HEK293 (cell line): ENCODE results near the gene CEBPB.
A peak's percentile ranks its signal among the peaks of the same experiment; 100 is the strongest.
"Not testable (repeated sequence)": the region's sequence is repeated elsewhere in the genome, so short reads cannot be mapped to it uniquely, and the experiment has no call there.

Source experiments
- CTCF ChIA-PET: fragments of 350-600 bp; formaldehyde crosslinking; extraction: SDS; loops from one replicate; lab custom pipeline; 2021; ENCODE audit warnings: antibody characterized with exemption; lab: Yijun Ruan, JAX
- POLR2A ChIA-PET: fragments of 300-600 bp; formaldehyde crosslinking; extraction: SDS; loops from one replicate; lab custom pipeline; 2020; ENCODE audit warnings: antibody characterized with exemption, inconsistent platforms; lab: Yijun Ruan, JAX
- H3K27ac ChIP-seq: fragments of 200-500 bp; sonication (Bioruptor generic); 2 replicates; pipeline ENCODE4 v1.5.1; 2014; ENCODE audit warnings: low read depth, low read length, control low read depth, inconsistent platforms; ENCODE audit errors: extremely low read depth
- H3K36me3 ChIP-seq, 2 experiments: fragments of 200-500 bp in 1 of 2; sonication (Bioruptor generic) in 1 of 2; 1 replicate in 1 of 2; 2 replicates in 1 of 2; pipeline ENCODE4 v1.5.1; 2014 to 2017; ENCODE audit warnings: inconsistent platforms in 2 of 2, low read length in 2 of 2; ENCODE audit not compliant: control insufficient read depth in 2 of 2, insufficient read depth in 1 of 2
- H3K4me1 ChIP-seq: fragments of 200-500 bp; sonication (Bioruptor generic); 2 replicates; pipeline ENCODE4 v1.5.1; 2014; ENCODE audit warnings: mild to moderate bottlenecking, low read length, inconsistent platforms; ENCODE audit not compliant: control insufficient read depth, insufficient read depth
- H3K4me3 ChIP-seq: 2 replicates; pipeline ENCODE4 v1.5.1; 2011; ENCODE audit warnings: low read depth, mild to moderate bottlenecking, control low read depth, low read length, moderate library complexity
- H3K9me3 ChIP-seq: fragments of 200-500 bp; sonication (Bioruptor generic); 2 replicates; pipeline ENCODE4 v1.5.1; 2014; ENCODE audit warnings: low read depth, low read length, inconsistent platforms; ENCODE audit not compliant: control insufficient read depth, insufficient read depth
- HOXA7 ChIP-seq: sonication (generic); formaldehyde crosslinking; IDR thresholded peaks from 2 replicates; pipeline ENCODE4 v1.8.1; 2022; ENCODE audit warnings: missing genetic modification reagents, borderline replicate concordance
- PATZ1 ChIP-seq: fragments of 450-650 bp; formaldehyde crosslinking; IDR thresholded peaks from 2 replicates; pipeline ENCODE4 v1.5.1; 2016; ENCODE audit warnings: missing biosample characterization, missing genetic modification characterization
- PBX3 ChIP-seq: sonication (generic); formaldehyde crosslinking; IDR thresholded peaks from 2 replicates; pipeline ENCODE4 v1.8.1; 2022; ENCODE audit warnings: mild to moderate bottlenecking, moderate library complexity, missing genetic modification reagents
- SALL2 ChIP-seq: fragments of 450-650 bp; formaldehyde crosslinking; IDR thresholded peaks from 2 replicates; pipeline ENCODE4 v1.5.0; 2017; ENCODE audit warnings: missing biosample characterization, mild to moderate bottlenecking, missing genetic modification characterization, borderline replicate concordance
- SP2 ChIP-seq: fragments of 450-650 bp; formaldehyde crosslinking; IDR thresholded peaks from 2 replicates; pipeline ENCODE4 v1.5.1; 2016; ENCODE audit warnings: missing biosample characterization, missing genetic modification characterization
- SP7 ChIP-seq: fragments of 450-650 bp; formaldehyde crosslinking; IDR thresholded peaks from 2 replicates; pipeline ENCODE4 v1.5.1; 2016; ENCODE audit warnings: missing biosample characterization, missing genetic modification characterization
- ZBTB26 ChIP-seq: fragments of 450-650 bp; formaldehyde crosslinking; optimal IDR thresholded peaks from 2 replicates; pipeline ENCODE3; 2016; ENCODE audit warnings: missing biosample characterization, mild to moderate bottlenecking, missing genetic modification characterization
- ZEB2 ChIP-seq: fragments of 450-650 bp; formaldehyde crosslinking; IDR thresholded peaks from 2 replicates; pipeline ENCODE4 v1.5.1; 2016; ENCODE audit warnings: missing biosample characterization, missing genetic modification characterization
- ZIC2 ChIP-seq: fragments of 450-650 bp; formaldehyde crosslinking; IDR thresholded peaks from 2 replicates; pipeline ENCODE4 v1.5.1; 2016; ENCODE audit warnings: missing biosample characterization, missing genetic modification characterization
- ZNF24 ChIP-seq: fragments of 450-650 bp; formaldehyde crosslinking; IDR thresholded peaks from 2 replicates; pipeline ENCODE4 v1.5.1; 2016; ENCODE audit warnings: missing biosample characterization, missing genetic modification characterization
- ZNF335 ChIP-seq: fragments of 450-650 bp; formaldehyde crosslinking; conservative IDR thresholded peaks from 2 replicates; pipeline ENCODE4 v1.5.1; 2016; ENCODE audit warnings: missing biosample characterization, missing genetic modification characterization
- ZNF449 ChIP-seq: fragments of 450-650 bp; formaldehyde crosslinking; IDR thresholded peaks from 2 replicates; pipeline ENCODE4 v1.5.1; 2017; ENCODE audit warnings: missing biosample characterization, mild to moderate bottlenecking, missing genetic modification characterization, moderate library complexity
- ZNF544 ChIP-seq: fragments of 450-650 bp; formaldehyde crosslinking; IDR thresholded peaks from 2 replicates; pipeline ENCODE4 v1.5.0; 2017; ENCODE audit warnings: missing biosample characterization, missing genetic modification characterization
- ZNF580 ChIP-seq: fragments of 450-650 bp; formaldehyde crosslinking; IDR thresholded peaks from 2 replicates; pipeline ENCODE4 v1.5.1; 2016; ENCODE audit warnings: missing biosample characterization, missing genetic modification characterization
- ZNF600 ChIP-seq: fragments of 450-650 bp; formaldehyde crosslinking; IDR thresholded peaks from 2 replicates; pipeline ENCODE4 v1.5.1; 2016; ENCODE audit warnings: missing biosample characterization, missing genetic modification characterization
- ZNF624 ChIP-seq: fragments of 450-650 bp; formaldehyde crosslinking; IDR thresholded peaks from 2 replicates; pipeline ENCODE4 v1.5.1; 2017; ENCODE audit warnings: missing biosample characterization, missing genetic modification characterization
- ZNF76 ChIP-seq: fragments of 450-650 bp; formaldehyde crosslinking; IDR thresholded peaks from 2 replicates; pipeline ENCODE4; 2016; ENCODE audit warnings: low read depth, missing biosample characterization, missing genetic modification characterization, borderline replicate concordance
- ZSCAN4 ChIP-seq: fragments of 450-650 bp; formaldehyde crosslinking; IDR thresholded peaks from 2 replicates; pipeline ENCODE4 v1.5.1; 2017; ENCODE audit warnings: missing biosample characterization, missing genetic modification characterization

CEBPB gene

GRCh38 chr20:50153500-50154377, 36.9 kb upstream of the CEBPB start, which contains the start of gene PEDS1 (continued):
- TF ChIP-seq PBX3 (CRISPR knock-in tag) (no peak), ZNF76 (tag by site-specific recombination) (0 out of 2 replicates have a peak, but pooled peaks have one; percentile 36), HOXA7 (CRISPR knock-in tag) (no peak), ZNF449 (tag by site-specific recombination) (peak; percentile 77), ZNF580 (tag by site-specific recombination) (no peak), ZNF624 (tag by site-specific recombination) (no peak), ZNF335 (tag by site-specific recombination) (peak; percentile 58), ZSCAN4 (tag by site-specific recombination) (no peak), ZNF24 (tag by site-specific recombination) (no peak), ZNF600 (tag by site-specific recombination) (peak; percentile 67), ZIC2 (tag by site-specific recombination) (peak; percentile 68), ZNF544 (no peak), ZEB2 (tag by site-specific recombination) (peak; percentile 60), SALL2 (tag by site-specific recombination) (no peak), SP7 (tag by site-specific recombination) (peak; percentile 76), PATZ1 (0 out of 2 replicates have a peak, but pooled peaks have one; percentile 23), ZBTB26 (tag by site-specific recombination) (peak; percentile 96), SP2 (tag by site-specific recombination) (peak; percentile 55)
- TF ChIP-seq, all 188 proteins: peak for 34

- H3K4me3 ChIP-seq, H3K27ac ChIP-seq, POLR2A ChIA-PET, H3K9me3 ChIP-seq, H3K4me1 ChIP-seq, H3K36me3 ChIP-seq: not testable (repeated sequence)
- CTCF ChIA-PET: interaction anchor here (0.6 kb wide), 1 partner anchor 17 kb away, joined by 3 read pairs; no protein-coding TSS in a partner anchor
These were observed 29.1 kb upstream of the CEBPB start for GRCh38 chr20:50161494-50161893.
